HL-60 (cell line): ENCODE measurements around the gene ST6GALNAC3.

Source experiments
- CTCF ChIP-seq: IDR thresholded peaks from one replicate; pipeline ENCODE4 v1.5.1; 2011; ENCODE audit warnings: low read length, control low read depth, inconsistent platforms; ENCODE audit not compliant: insufficient read depth
- REST ChIP-seq: IDR thresholded peaks from 2 replicates; pipeline ENCODE4 v1.6.1; 2012; ENCODE audit warnings: low read depth; ENCODE audit not compliant: insufficient replicate concordance

GRCh38 chr1:76053021-76053420 is 21.5 kb upstream of the ST6GALNAC3 start:
- TF ChIP-seq REST (no peak), CTCF (no peak)
